CD14-positive monocyte (primary cell): ENCODE data around the gene SLC6A8. TPM values are rescaled to one million over a fixed set of nuclear protein-coding genes. Genes with fewer than 3 reads are reported as not detected.

Experiments
- DNase-seq, 3 donors: peaks; one replicate each; pipeline ENCODE4 v3.0.0-alpha.2; 2011 to 2022
- H2AFZ ChIP-seq: 2 replicates; pipeline ENCODE4 v1.6.0; 2012; ENCODE audit warnings: mild to moderate bottlenecking, low read depth, low read length, inconsistent platforms; ENCODE audit not compliant: insufficient read depth, poor library complexity, severe bottlenecking
- H3K27ac ChIP-seq, 2 donors: 1 replicate in 1 of 2; 2 replicates in 1 of 2; pipeline ENCODE4 v1.5.1; 2012 to 2013; ENCODE audit warnings: low read length in 2 of 2, control low read depth in 1 of 2, inconsistent platforms in 1 of 2, low read depth in 1 of 2, mild to moderate bottlenecking in 1 of 2
- H3K27me3 ChIP-seq, 2 donors: one replicate each; pipeline versions ENCODE4 v1.6.0 to v1.6.1; 2011 to 2013; ENCODE audit warnings: low read length in 2 of 2; ENCODE audit not compliant: control insufficient read depth in 2 of 2, insufficient read depth in 2 of 2
- H3K36me3 ChIP-seq, 2 donors: replicated peaks in 1 of 2; 1 replicate in 1 of 2; 2 replicates in 1 of 2; pipeline versions ENCODE4 v1.5.1 to v1.6.1; 2012 to 2013; ENCODE audit warnings: low read length in 2 of 2, control low read depth in 1 of 2, inconsistent platforms in 1 of 2, mild to moderate bottlenecking in 1 of 2; ENCODE audit not compliant: insufficient read depth in 2 of 2, control insufficient read depth in 1 of 2
- H3K4me1 ChIP-seq, 2 donors: 1 replicate in 1 of 2; 2 replicates in 1 of 2; pipeline versions ENCODE4 v1.5.1 to v1.6.1; 2012 to 2013; ENCODE audit warnings: low read length in 2 of 2, control low read depth in 1 of 2, inconsistent platforms in 1 of 2, mild to moderate bottlenecking in 1 of 2, moderate library complexity in 1 of 2; ENCODE audit not compliant: insufficient read depth in 2 of 2, control insufficient read depth in 1 of 2
- H3K4me2 ChIP-seq: replicated peaks from 2 replicates; pipeline ENCODE3; 2012; ENCODE audit warnings: low read length, moderate library complexity, mild to moderate bottlenecking; ENCODE audit not compliant: poor library complexity, severe bottlenecking; ENCODE audit errors: extremely low read depth
- H3K4me3 ChIP-seq, 3 experiments: fragments of 200-600 bp in 1 of 3; sonication (generic) in 1 of 3; replicated peaks in 1 of 3; 1 replicate in 2 of 3; 2 replicates in 1 of 3; pipeline ENCODE4 v1.5.1; 2011 to 2013; ENCODE audit warnings: low read length in 3 of 3, mild to moderate bottlenecking in 3 of 3, control low read depth in 2 of 3, low read depth in 2 of 3, inconsistent platforms in 1 of 3, moderate library complexity in 1 of 3
- H3K79me2 ChIP-seq: 2 replicates; pipeline ENCODE4 v1.6.0; 2012; ENCODE audit warnings: mild to moderate bottlenecking, control low read depth, inconsistent platforms, low read length, moderate library complexity; ENCODE audit not compliant: insufficient read depth
- H3K9ac ChIP-seq: 2 replicates; pipeline ENCODE4 v1.6.0; 2017; ENCODE audit warnings: low read length, mild to moderate bottlenecking; ENCODE audit not compliant: insufficient read depth, poor library complexity, severe bottlenecking
- H3K9me3 ChIP-seq, 2 donors: replicated peaks in 1 of 2; 1 replicate in 1 of 2; 2 replicates in 1 of 2; pipeline versions ENCODE4 v1.5.1 to v1.6.1; 2012 to 2013; ENCODE audit warnings: low read length in 2 of 2, control low read depth in 1 of 2; ENCODE audit not compliant: control insufficient read depth in 1 of 2, insufficient read depth in 1 of 2
- H4K20me1 ChIP-seq: 2 replicates; pipeline ENCODE4 v1.6.0; 2012; ENCODE audit warnings: mild to moderate bottlenecking, low read length, control low read depth, moderate library complexity; ENCODE audit not compliant: insufficient read depth
- H3K27ac Mint-ChIP-seq, 7 donors: one replicate each; pipeline ENCODE4 v1.8.0; 2020; ENCODE audit warnings: mild to moderate bottlenecking in 7 of 7, mixed read lengths in 7 of 7, moderate library complexity in 6 of 7, inconsistent platforms in 2 of 7
- H3K27me3 Mint-ChIP-seq, 3 donors: one replicate each; pipeline ENCODE4 v1.8.0; 2021 to 2022; ENCODE audit warnings: low read depth in 3 of 3, mild to moderate bottlenecking in 3 of 3, mixed read lengths in 3 of 3, moderate library complexity in 3 of 3, inconsistent platforms in 1 of 3
- H3K36me3 Mint-ChIP-seq, 2 donors: one replicate each; pipeline ENCODE4 v1.8.0; 2020; ENCODE audit warnings: mixed read lengths in 2 of 2, inconsistent platforms in 1 of 2, mild to moderate bottlenecking in 1 of 2
- H3K4me1 Mint-ChIP-seq: one replicate; pipeline ENCODE4 v1.8.0; 2020; ENCODE audit warnings: mild to moderate bottlenecking, mixed read lengths
- H3K4me3 Mint-ChIP-seq, 2 donors: one replicate each; pipeline ENCODE4 v1.8.0; 2020; ENCODE audit warnings: mild to moderate bottlenecking in 2 of 2, mixed read lengths in 2 of 2, moderate library complexity in 1 of 2
- H3K9me3 Mint-ChIP-seq, 7 donors: one replicate each; pipeline ENCODE4 v1.8.0; 2020 to 2022; ENCODE audit warnings: mixed read lengths in 7 of 7, mild to moderate bottlenecking in 6 of 7, moderate library complexity in 6 of 7, inconsistent platforms in 2 of 7
- CTCF ChIP-seq: fragments of 200-600 bp; IDR thresholded peaks from one replicate; pipeline ENCODE4 v1.8.0; 2022; ENCODE audit warnings: antibody characterized with exemption, mild to moderate bottlenecking
- WGBS: methylation state at CpG from one replicate; pipeline ENCODE4 v1.1.5; 2013; ENCODE audit warnings: missing lambda C conversion rate; ENCODE audit not compliant: insufficient coverage; 5-methylcytosine and 5-hydroxymethylcytosine counted together
- intact Hi-C, 2 donors: fragments of 100-400 bp; cut with micrococcal nuclease; formaldehyde crosslinking; loops; one replicate each; pipeline versions ENCODE4 v1.15.0 to v1.15.1; 2023
- polyA plus RNA-seq, 3 donors: library from polyadenylated mRNA; depleted of rRNA in 1 of 3; unstranded in 2 of 3; stranded (reverse) in 1 of 3; fragments of 300-500 nt in 2 of 3; fragments of >200 nt in 1 of 3; fragmentation: Illumina TruSeq in 2 of 3; gene quantifications; 1 replicate in 2 of 3; 2 replicates in 1 of 3; pipeline ENCODE4 v1.2.3, GENCODE V29; 2012 to 2021

The SLC6A8 gene
- polyA plus RNA-seq, 3 donors = 0.23 to 5.6 (median 0.85) TPM

- H3K4me1 Mint-ChIP-seq = peaks cover 2% of the 10 kb centered on the region
These were observed 44.9 kb upstream of the SLC6A8 start for GRCh38 chrX:153642655-153643430.

More at GRCh38 chrX:153642655-153643430, 44.9 kb upstream of the SLC6A8 start:
- Mint-ChIP-seq H3K27ac (no peak overlapping the region), H3K36me3 (peaks cover 0 to 1% of the 10 kb centered on the region in 2 donors), H3K4me3 (peak overlapping the region in 1 of 2 donors; percentile 78), H3K27me3 (peaks cover 45 to 74% (median 68%) of the 10 kb centered on the region in 3 donors), H3K9me3 (peaks cover 0 to 21% (median 8%) of the 10 kb centered on the region in 7 donors)
- intact Hi-C loops = no loop called here
- Histone ChIP-seq H3K9ac (no peak overlapping the region), H2AFZ (no peak overlapping the region), H3K79me2 (no peaks in the 10 kb centered on the region), H3K4me1 (peaks cover 0 to 5% of the 10 kb centered on the region in 2 donors), H3K4me3 (no peak overlapping the region), H3K27me3 (peaks cover 16 to 56% of the 10 kb centered on the region in 2 donors), H3K36me3 (no peaks in the 10 kb centered on the region), H3K9me3 (peaks cover 0 to 12% of the 10 kb centered on the region in 2 donors), H3K27ac (no peak overlapping the region), H4K20me1 (no peaks in the 10 kb centered on the region), H3K4me2 (no peak overlapping the region)
- WGBS = 8% methylated on average over 29 of the region's 48 CpGs
- DNase-seq = no peak
- no peak for TF ChIP-seq CTCF
